Mesenteric fat pad (tissue), 1 donor: ENCODE results near the gene DHRS7. TPM values are rescaled to one million over a fixed set of nuclear protein-coding genes. Genes with fewer than 3 reads are reported as not detected.

Experiments used
- DNase-seq: peaks from one replicate; pipeline ENCODE4 v3.0.0-alpha.2; 2020; ENCODE audit warnings: low spot score
- long read RNA-seq: library from polyadenylated mRNA; unstranded; transcript quantifications from one replicate; pipeline ENCODE4 v2.0.0, GENCODE V29; 2020
- total RNA-seq: library from RNA; stranded (reverse); fragmentation: NEBNext Ultra II Directional; extraction: Animal tissue kit (Norgen Biotek cat#: 25700); gene quantifications from one replicate; pipeline ENCODE4 v1.2.1, GENCODE V29; 2021
- donor health status: DM: yes; HTN: yes; CAD: no.

DHRS7 gene, protein sequence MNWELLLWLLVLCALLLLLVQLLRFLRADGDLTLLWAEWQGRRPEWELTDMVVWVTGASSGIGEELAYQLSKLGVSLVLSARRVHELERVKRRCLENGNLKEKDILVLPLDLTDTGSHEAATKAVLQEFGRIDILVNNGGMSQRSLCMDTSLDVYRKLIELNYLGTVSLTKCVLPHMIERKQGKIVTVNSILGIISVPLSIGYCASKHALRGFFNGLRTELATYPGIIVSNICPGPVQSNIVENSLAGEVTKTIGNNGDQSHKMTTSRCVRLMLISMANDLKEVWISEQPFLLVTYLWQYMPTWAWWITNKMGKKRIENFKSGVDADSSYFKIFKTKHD
- total RNA-seq: 47.9 TPM
- long read RNA-seq, transcript DHRS7-209 (7 exons, 1,322 nt): major isoform, 207 of 221 reads
- long read RNA-seq, partial matches to known transcripts: 0 of 221 reads
- long read RNA-seq, other reads (novel, unspliced or antisense): 14 of 221 reads

- DNase-seq: peak; percentile 94
Observed at GRCh38 chr14:60164712-60165546, at the start of gene DHRS7. DHRS7 (minus strand) TSS chr14:60165398; CDS start chr14:60165309, 89 bp downstream.

GRCh38 chr14:60214415-60215126 is 49.4 kb upstream of the DHRS7 start:
- no peak for DNase-seq

GRCh38 chr14:60214003-60214402 is 48.8 kb upstream of the DHRS7 start:
- DNase-seq: no peak

- DNase-seq: no peak
Observed at GRCh38 chr14:60212503-60213371, 47.5 kb upstream of the DHRS7 start.

- DNase-seq: no peak
Observed at GRCh38 chr14:60211153-60211552, 46.0 kb upstream of the DHRS7 start.

- no peak for DNase-seq
Observed at GRCh38 chr14:60210703-60211102, 45.5 kb upstream of the DHRS7 start.

- no peak for DNase-seq
Observed at GRCh38 chr14:60206837-60207533, 41.8 kb upstream of the DHRS7 start.

GRCh38 chr14:60206249-60206670 is 41.1 kb upstream of the DHRS7 start:
- DNase-seq: no peak

DNA sequence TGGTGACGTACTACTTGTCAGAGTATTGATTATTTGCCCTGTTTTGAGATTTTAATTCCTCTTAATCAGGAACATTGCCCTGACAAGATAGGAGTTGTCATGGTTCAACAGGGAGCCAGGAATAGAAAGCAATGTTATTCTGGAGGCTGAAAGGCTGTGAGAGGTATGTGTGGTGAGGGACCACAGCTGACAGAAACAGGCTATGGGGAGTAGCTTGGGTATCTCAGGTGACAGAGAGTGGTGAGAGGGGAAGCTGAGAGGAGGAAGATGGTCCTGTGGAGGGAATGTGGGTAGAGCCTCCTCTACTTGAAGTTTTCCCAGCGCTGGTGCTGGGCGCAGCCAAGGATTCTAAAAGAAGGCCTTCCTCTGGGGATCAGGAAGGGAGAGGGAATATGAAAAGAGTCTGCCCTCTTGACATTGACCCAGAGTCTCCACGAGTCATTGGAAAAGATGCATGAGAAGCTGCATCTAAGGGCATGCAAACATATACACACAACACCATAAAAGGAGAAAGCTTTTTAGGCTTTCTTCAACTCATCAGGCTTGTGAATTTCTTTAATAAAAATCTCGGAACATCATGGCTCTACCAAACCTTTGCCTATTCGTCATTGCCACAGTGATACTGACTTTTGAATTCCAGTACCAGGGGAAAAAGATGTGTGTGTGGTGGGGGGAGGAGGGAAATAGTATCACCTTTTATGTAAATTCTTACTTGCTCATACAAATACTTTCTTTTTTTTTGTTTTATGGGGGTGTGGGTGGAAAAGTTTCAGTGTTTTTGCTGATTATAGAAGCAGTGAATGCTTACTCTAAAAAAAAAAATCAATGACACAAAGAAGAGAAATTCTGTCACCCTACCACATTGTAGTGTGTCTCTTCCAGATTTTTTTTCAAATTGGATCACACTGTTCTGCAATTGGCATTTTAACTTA is 39.9 kb upstream of the DHRS7 start:
- no peak for DNase-seq

- no peak for DNase-seq
Observed at GRCh38 chr14:60204104-60204842, 39.1 kb upstream of the DHRS7 start.

- DNase-seq: no peak
Observed at GRCh38 chr14:60199321-60199720, 34.1 kb upstream of the DHRS7 start.

DNA sequence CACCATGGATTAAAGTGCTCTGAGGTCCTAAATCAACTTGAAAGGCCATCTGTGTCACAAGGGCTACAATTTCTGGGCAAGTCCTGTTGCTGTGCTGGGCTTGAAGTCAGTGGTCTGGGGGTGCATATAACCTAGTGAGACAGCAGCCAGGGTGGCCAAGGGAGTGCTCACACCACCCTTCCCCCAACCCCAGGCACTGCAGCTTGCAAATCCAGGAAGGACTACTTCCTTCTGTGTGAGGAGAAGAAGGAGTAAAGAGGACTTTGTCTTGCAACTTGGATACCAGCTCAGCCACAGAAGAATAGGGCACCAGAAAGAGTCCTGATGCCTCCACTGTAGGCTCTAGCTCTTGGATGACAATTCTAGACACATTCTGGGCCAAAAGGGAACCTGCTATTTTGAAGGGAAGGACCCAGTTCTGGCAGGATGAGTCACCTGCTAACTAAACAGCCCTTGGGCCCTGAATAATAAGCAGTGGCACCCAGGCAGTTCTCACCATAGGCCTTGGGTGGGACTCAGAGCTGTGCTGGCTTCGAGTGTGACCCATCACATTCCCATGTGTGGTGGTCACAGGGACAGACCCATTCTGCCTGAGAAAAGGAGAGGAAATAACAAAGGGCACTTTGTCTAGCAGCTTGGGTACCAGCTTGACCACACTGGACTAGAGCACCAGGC is 32.6 kb upstream of the DHRS7 start:
- no peak for DNase-seq

GRCh38 chr14:60196291-60196690 is 31.1 kb upstream of the DHRS7 start:
- no peak for DNase-seq

DNA sequence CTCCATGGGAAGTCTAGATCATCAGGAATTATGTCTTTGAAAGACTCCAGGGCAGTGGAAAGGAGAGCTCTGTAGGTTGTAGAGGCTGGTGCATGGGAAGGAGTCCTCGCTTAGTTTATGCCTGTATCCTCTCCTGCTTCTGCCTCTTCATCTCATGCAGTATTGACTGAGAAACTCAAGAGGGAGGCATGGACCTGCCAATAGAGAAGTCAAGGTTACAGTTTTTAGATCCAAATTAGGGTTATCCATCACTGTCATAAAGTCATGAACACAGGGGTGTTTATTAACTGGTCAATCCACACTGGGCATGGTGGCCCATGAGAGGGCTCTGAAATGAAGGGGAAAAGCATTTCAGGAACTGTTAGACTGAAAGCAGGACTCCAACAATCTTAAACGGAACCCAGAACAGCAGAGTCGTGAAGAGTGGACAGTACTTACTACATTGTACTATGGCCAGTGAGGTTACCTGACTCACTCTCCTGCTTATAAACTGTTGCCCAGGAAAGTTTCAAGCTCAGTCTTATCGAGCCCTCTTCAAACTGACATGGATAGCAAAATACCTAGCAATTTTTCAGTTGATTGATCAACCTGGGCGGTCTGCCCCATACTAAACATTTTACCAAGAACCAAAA is 30.1 kb upstream of the DHRS7 start:
- no peak for DNase-seq

GRCh38 chr14:60189923-60190840 is 25.0 kb upstream of the DHRS7 start:
- no peak for DNase-seq

DNA sequence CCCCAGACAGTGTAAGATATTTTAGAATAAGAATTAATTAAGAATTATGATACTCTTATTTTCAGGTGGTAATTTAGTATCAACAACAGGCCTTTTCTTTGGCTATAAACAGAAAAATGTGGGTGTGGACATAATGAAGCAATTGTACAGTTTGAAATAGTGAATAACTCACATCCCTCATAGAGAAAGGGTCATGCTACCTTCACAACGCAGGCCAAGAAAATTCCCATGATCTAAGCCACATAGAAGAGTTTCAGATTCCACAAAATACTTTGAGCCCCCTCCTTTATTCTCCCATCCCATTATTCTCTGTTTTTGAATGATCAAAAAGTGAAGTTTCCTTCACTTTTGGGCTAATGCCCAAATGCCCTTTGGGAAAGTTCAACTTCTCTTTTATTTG is 23.5 kb upstream of the DHRS7 start:
- DNase-seq: no peak
